ENCODE data around the gene MRPL53. TPM values are rescaled to one million over a fixed set of nuclear protein-coding genes. Genes with fewer than 3 reads are reported as not detected.

The MRPL53 gene
- total and polyA plus RNA-seq, 2 experiments from 2014 or later = 7.7 to 65.1 TPM

- TF ChIP-seq ZNF462 (CRISPR knock-in tag; IDR thresholded peaks at IDR 0.05) (no peak), CREB1 (CRISPR knock-in tag; IDR thresholded peaks at IDR 0.05; ENCODE audit: low read depth) (peak; percentile 54), REST (IDR thresholded peaks at IDR 0.05; ENCODE audit: unreplicated experiment) (no peak), ZNF114 (CRISPR knock-in tag; IDR thresholded peaks at IDR 0.05) (no peak), JUNB (IDR thresholded peaks at IDR 0.05; ENCODE audit: unreplicated experiment) (no peak), NANOG (IDR thresholded peaks at IDR 0.05; ENCODE audit: borderline replicate concordance) (peak; percentile 96), POLR2AphosphoS5 (IDR thresholded peaks at IDR 0.05; ENCODE audit: low read depth) (peak; percentile 89), ETS1 (IDR thresholded peaks at IDR 0.05) (peak; percentile 96), ZNF331 (CRISPR knock-in tag; IDR thresholded peaks at IDR 0.05; ENCODE audit: low read depth) (no peak)
Measured at GRCh38 chr2:74482801-74483674, 10.6 kb upstream of the MRPL53 start, which contains the start of the genes CCDC142 and TTC31 (continued).
